D721Med (cell line): Measurements from ENCODE around the gene IL21R.
"Not testable (repeated sequence)": the region's sequence is repeated elsewhere in the genome, so short reads cannot be mapped to it uniquely, and the experiment has no call there.

Experiments
- DNase-seq: peaks from one replicate; pipeline ENCODE4 v3.0.0; 2011; ENCODE audit warnings: low spot score; ENCODE audit not compliant: insufficient read length
- FAIRE-seq: peaks from 2 replicates; lab custom pipeline; 2011; peaks lifted over from hg19 to GRCh38; lab: Jason Lieb, UNC
- CTCF ChIP-seq: IDR thresholded peaks from 2 replicates; pipeline ENCODE4 v1.5.1; 2012; ENCODE audit warnings: mild to moderate bottlenecking, control low read depth; ENCODE audit not compliant: insufficient read depth; ENCODE audit errors: missing control alignments

IL21R gene

GRCh38 chr16:27429330-27429871, 27.4 kb downstream of the IL21R start:
- no peak for FAIRE-seq
- no peak for DNase-seq
- no peak for TF ChIP-seq CTCF

GRCh38 chr16:27429981-27430441, 28.0 kb downstream of the IL21R start:
- TF ChIP-seq CTCF, result no peak
- DNase-seq (no peak), FAIRE-seq (no peak)

GRCh38 chr16:27430512-27430911, 28.5 kb downstream of the IL21R start:
- TF ChIP-seq CTCF, result no peak
- FAIRE-seq (no peak), DNase-seq (no peak)

GRCh38 chr16:27430923-27431484, 29.0 kb downstream of the IL21R start:
- FAIRE-seq, result no peak
- DNase-seq, result no peak
- no peak for TF ChIP-seq CTCF

- DNase-seq (no peak), FAIRE-seq (no peak)
- no peak for TF ChIP-seq CTCF
Measured at GRCh38 chr16:27431773-27432532, 30.0 kb downstream of the IL21R start.

- TF ChIP-seq CTCF, result no peak
- no peak for DNase-seq
- FAIRE-seq, result no peak
Measured at GRCh38 chr16:27432558-27432957, 30.6 kb downstream of the IL21R start.

GRCh38 chr16:27433191-27433590, 31.2 kb downstream of the IL21R start:
- not testable (repeated sequence) for FAIRE-seq, DNase-seq
